Testis (tissue), 2 donors: ENCODE data around the gene IRF7.

Experiments
- POLR2A ChIP-seq: fragments of 450-650 bp; IDR thresholded peaks from one replicate; pipeline ENCODE4 v1.6.1; 2017; ENCODE audit warnings: antibody characterized with exemption, mild to moderate bottlenecking, moderate library complexity
- TF ChIP-seq, protein P1 (sequence below), 3 experiments: fragments of 450-650 bp in 2 of 3; fragments of 200-600 bp in 1 of 3; sonication (generic) in 1 of 3; IDR thresholded peaks; one replicate each; pipeline ENCODE4 v1.5.1; 2016 to 2019; ENCODE audit warnings: antibody characterized with exemption in 3 of 3, mild to moderate bottlenecking in 2 of 3, moderate library complexity in 1 of 3

- TF ChIP-seq, protein P1, sequence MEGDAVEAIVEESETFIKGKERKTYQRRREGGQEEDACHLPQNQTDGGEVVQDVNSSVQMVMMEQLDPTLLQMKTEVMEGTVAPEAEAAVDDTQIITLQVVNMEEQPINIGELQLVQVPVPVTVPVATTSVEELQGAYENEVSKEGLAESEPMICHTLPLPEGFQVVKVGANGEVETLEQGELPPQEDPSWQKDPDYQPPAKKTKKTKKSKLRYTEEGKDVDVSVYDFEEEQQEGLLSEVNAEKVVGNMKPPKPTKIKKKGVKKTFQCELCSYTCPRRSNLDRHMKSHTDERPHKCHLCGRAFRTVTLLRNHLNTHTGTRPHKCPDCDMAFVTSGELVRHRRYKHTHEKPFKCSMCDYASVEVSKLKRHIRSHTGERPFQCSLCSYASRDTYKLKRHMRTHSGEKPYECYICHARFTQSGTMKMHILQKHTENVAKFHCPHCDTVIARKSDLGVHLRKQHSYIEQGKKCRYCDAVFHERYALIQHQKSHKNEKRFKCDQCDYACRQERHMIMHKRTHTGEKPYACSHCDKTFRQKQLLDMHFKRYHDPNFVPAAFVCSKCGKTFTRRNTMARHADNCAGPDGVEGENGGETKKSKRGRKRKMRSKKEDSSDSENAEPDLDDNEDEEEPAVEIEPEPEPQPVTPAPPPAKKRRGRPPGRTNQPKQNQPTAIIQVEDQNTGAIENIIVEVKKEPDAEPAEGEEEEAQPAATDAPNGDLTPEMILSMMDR (IDR thresholded peaks at IDR 0.05), result no peak
- TF ChIP-seq POLR2A, result no peak
These were observed 2.3 kb downstream of the IRF7 start for GRCh38 chr11:613369-613968.
